OCI-LY1 (cell line): Measurements from ENCODE around the gene ITGAV.

Experiments used
- H2AFZ ChIP-seq: fragments of 200-600 bp; sonication (generic), shearing (Covaris generic); 2 replicates; pipeline ENCODE4 v1.6.0; 2014; ENCODE audit warnings: antibody characterized with exemption, mild to moderate bottlenecking, low read length
- H3F3A ChIP-seq: fragments of 200-600 bp; sonication (generic), shearing (Covaris generic); 2 replicates; pipeline ENCODE4 v1.6.0; 2014; ENCODE audit warnings: mild to moderate bottlenecking, antibody characterized with exemption, low read length, moderate library complexity; ENCODE audit not compliant: insufficient read depth
- H3K27ac ChIP-seq: fragments of 200-600 bp; sonication (generic); 2 replicates; pipeline ENCODE4 v1.5.1; 2014; ENCODE audit warnings: low read length, mixed run types, mild to moderate bottlenecking, low read depth; ENCODE audit not compliant: poor library complexity, severe bottlenecking
- H3K27me3 ChIP-seq: fragments of 200-600 bp; sonication (generic); 2 replicates; pipeline ENCODE4 v1.6.0; 2014; ENCODE audit warnings: antibody characterized with exemption, mild to moderate bottlenecking, low read length, moderate library complexity; ENCODE audit not compliant: insufficient read depth
- H3K36me3 ChIP-seq: fragments of 200-600 bp; sonication (generic); 2 replicates; pipeline ENCODE4 v1.6.1; 2014; ENCODE audit warnings: mild to moderate bottlenecking, antibody characterized with exemption, low read length, moderate library complexity, mixed read lengths; ENCODE audit not compliant: insufficient read depth
- H3K4me1 ChIP-seq: fragments of 200-600 bp; sonication (generic); 2 replicates; pipeline ENCODE4 v1.5.1; 2014; ENCODE audit warnings: mild to moderate bottlenecking, low read length, moderate library complexity; ENCODE audit not compliant: insufficient read depth, severe bottlenecking
- H3K4me2 ChIP-seq: fragments of 200-600 bp; sonication (generic), shearing (Covaris generic); 2 replicates; pipeline ENCODE4 v1.6.1; 2014; ENCODE audit warnings: low read length
- H3K4me3 ChIP-seq: fragments of 200-600 bp; sonication (generic); 2 replicates; pipeline ENCODE4 v1.5.1; 2014; ENCODE audit warnings: low read length, low read depth, mild to moderate bottlenecking, mixed read lengths; ENCODE audit not compliant: poor library complexity, severe bottlenecking
- H3K79me2 ChIP-seq: fragments of 200-600 bp; shearing (Covaris generic); 2 replicates; pipeline ENCODE4 v1.6.1; 2016; ENCODE audit warnings: mixed run types, low read length, mixed read lengths; ENCODE audit not compliant: insufficient read depth
- H3K9ac ChIP-seq: fragments of 200-600 bp; sonication (generic), shearing (Covaris generic); 2 replicates; pipeline ENCODE4 v1.6.1; 2014; ENCODE audit warnings: mild to moderate bottlenecking, low read length, mixed read lengths
- H3K9me2 ChIP-seq: fragments of 200-600 bp; sonication (generic), shearing (Covaris generic); 2 replicates; pipeline ENCODE4 v1.6.1; 2014; ENCODE audit warnings: low read depth, mild to moderate bottlenecking, low read length, mixed read lengths
- H3K9me3 ChIP-seq: fragments of 200-600 bp; shearing (Covaris generic); 2 replicates; pipeline ENCODE4 v1.6.1; 2014; ENCODE audit warnings: low read length, mixed read lengths
- H4K20me1 ChIP-seq: fragments of 200-600 bp; sonication (generic), shearing (Covaris generic); 2 replicates; pipeline ENCODE4 v1.6.0; 2016; ENCODE audit warnings: mild to moderate bottlenecking, low read length; ENCODE audit not compliant: insufficient read depth
- EZH2 ChIP-seq: fragments of 200-600 bp; sonication (generic), shearing (Covaris generic); IDR thresholded peaks from 2 replicates; pipeline ENCODE4 v1.8.0; 2017; ENCODE audit warnings: borderline replicate concordance, mixed run types, mild to moderate bottlenecking, antibody characterized with exemption, low read length, moderate library complexity, mixed read lengths
- TF ChIP-seq, protein P1 (sequence below): fragments of 200-600 bp; sonication (generic), shearing (Covaris generic); IDR thresholded peaks from 2 replicates; pipeline ENCODE4 v1.5.1; 2017; ENCODE audit warnings: mild to moderate bottlenecking, antibody characterized with exemption, low read length, moderate library complexity, mixed read lengths

Gene ITGAV

DNA sequence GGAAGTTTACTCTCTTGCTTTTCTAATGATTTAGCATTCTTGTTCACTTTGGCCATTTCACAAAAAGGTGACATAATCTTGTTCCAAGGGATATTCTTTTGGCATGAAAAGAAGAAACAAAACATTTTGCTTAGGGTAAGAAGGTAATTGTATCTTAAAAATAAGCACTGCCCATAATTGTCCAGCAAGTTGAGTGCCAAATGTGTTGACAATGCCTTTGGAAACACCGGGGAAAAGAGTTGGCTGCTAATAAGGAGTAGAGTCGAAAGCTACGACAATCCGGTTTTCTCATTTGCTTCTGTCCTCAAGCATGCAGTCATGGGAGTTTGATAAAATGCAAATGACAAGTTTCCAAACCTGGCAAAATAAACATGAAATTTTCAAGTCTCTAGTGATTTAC, 27.3 kb downstream of the ITGAV start:
- no peaks in the 10 kb centered on the region for H3K79me2 ChIP-seq
- H3K9ac ChIP-seq = no peak overlapping the region
- H2AFZ ChIP-seq = no peak overlapping the region
- H3K27me3 ChIP-seq = no peaks in the 10 kb centered on the region
- no peaks in the 10 kb centered on the region for H3K36me3 ChIP-seq
- no peak overlapping the region for H3K27ac ChIP-seq
- no peak for TF ChIP-seq EZH2
- TF ChIP-seq, protein P1, sequence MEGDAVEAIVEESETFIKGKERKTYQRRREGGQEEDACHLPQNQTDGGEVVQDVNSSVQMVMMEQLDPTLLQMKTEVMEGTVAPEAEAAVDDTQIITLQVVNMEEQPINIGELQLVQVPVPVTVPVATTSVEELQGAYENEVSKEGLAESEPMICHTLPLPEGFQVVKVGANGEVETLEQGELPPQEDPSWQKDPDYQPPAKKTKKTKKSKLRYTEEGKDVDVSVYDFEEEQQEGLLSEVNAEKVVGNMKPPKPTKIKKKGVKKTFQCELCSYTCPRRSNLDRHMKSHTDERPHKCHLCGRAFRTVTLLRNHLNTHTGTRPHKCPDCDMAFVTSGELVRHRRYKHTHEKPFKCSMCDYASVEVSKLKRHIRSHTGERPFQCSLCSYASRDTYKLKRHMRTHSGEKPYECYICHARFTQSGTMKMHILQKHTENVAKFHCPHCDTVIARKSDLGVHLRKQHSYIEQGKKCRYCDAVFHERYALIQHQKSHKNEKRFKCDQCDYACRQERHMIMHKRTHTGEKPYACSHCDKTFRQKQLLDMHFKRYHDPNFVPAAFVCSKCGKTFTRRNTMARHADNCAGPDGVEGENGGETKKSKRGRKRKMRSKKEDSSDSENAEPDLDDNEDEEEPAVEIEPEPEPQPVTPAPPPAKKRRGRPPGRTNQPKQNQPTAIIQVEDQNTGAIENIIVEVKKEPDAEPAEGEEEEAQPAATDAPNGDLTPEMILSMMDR = no peak
- H3F3A ChIP-seq = no peaks in the 10 kb centered on the region
- no peaks in the 10 kb centered on the region for H3K9me2 ChIP-seq
- H3K4me1 ChIP-seq = no peaks in the 10 kb centered on the region
- H3K9me3 ChIP-seq = no peaks in the 10 kb centered on the region
- H4K20me1 ChIP-seq = no peaks in the 10 kb centered on the region
- H3K4me3 ChIP-seq = no peak overlapping the region
- H3K4me2 ChIP-seq = no peak overlapping the region

DNA sequence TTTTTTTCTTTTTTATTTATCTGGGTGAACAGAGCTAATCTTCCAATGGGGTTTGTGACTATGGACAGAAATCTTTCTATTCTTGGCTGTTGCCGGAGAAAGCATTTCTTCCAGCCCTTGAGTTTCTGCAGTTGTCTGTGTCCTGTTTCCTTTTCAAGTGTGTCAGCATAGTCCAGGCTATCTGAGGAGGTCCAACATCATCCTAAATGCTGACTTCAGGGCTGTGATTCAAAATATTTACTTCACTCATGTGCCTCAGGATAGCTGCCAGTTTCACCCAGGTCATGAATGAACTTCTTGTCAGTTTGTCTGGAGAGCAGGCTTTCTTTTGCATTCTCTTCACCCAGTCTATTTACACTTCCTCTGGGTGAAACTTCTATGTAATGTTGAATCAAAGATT, 27.9 kb downstream of the ITGAV start:
- Histone ChIP-seq H3K79me2 (no peaks in the 10 kb centered on the region), H3F3A (no peaks in the 10 kb centered on the region), H2AFZ (no peak overlapping the region), H3K9me3 (no peaks in the 10 kb centered on the region), H3K27ac (no peak overlapping the region), H3K4me1 (no peaks in the 10 kb centered on the region), H3K36me3 (no peaks in the 10 kb centered on the region), H3K4me2 (no peak overlapping the region), H3K9me2 (no peaks in the 10 kb centered on the region), H3K9ac (no peak overlapping the region), H3K4me3 (no peak overlapping the region), H4K20me1 (no peaks in the 10 kb centered on the region), H3K27me3 (no peaks in the 10 kb centered on the region)
- TF ChIP-seq EZH2 = no peak
- TF ChIP-seq, protein P1 = no peak

DNA sequence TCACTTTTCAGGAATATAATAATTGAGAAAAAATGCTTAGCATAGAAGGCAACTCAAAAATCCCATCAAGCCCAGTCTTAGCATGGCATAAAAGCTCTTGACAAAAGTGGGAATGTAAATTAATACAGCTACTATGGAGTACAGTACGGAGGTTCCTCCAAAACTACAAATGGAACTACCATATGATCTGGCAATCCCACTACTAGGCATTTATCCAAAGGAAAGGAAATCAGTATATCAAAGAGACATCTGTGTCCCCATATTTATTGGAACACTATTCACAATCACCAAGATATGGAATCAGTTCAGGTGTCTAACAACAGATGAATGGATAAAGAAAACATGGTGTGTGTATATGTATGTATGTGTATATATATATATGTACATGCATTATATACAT, 28.8 kb downstream of the ITGAV start:
- Histone ChIP-seq H2AFZ (no peak overlapping the region), H3K36me3 (no peaks in the 10 kb centered on the region), H3K27ac (no peak overlapping the region), H3K4me2 (no peak overlapping the region), H3K79me2 (no peaks in the 10 kb centered on the region), H3K4me1 (no peaks in the 10 kb centered on the region), H3K9me3 (no peaks in the 10 kb centered on the region), H3K27me3 (no peaks in the 10 kb centered on the region), H3K9ac (no peak overlapping the region), H3K4me3 (no peak overlapping the region), H3K9me2 (no peaks in the 10 kb centered on the region), H3F3A (no peaks in the 10 kb centered on the region), H4K20me1 (no peaks in the 10 kb centered on the region)
- TF ChIP-seq EZH2 = no peak
- TF ChIP-seq, protein P1 = no peak
